Neural progenitor cell (in vitro differentiated cells): ENCODE data around the gene ATP10B. TPM values are rescaled to one million over a fixed set of nuclear protein-coding genes. Genes with fewer than 3 reads are reported as not detected.

Experiments used
- DNase-seq: peaks from one replicate; pipeline ENCODE4 v3.0.0-alpha.2; 2016; ENCODE audit warnings: low spot score
- H2AFZ ChIP-seq: fragments of 200-600 bp; sonication (generic); replicated peaks from 2 replicates; pipeline ENCODE4 v1.6.1; 2016; ENCODE audit warnings: antibody characterized with exemption
- H3F3A ChIP-seq: fragments of 200-600 bp; sonication (generic); 2 replicates; pipeline ENCODE4 v1.6.1; 2016; ENCODE audit warnings: antibody characterized with exemption, low read depth
- H3K27ac ChIP-seq: fragments of 200-600 bp; sonication (generic); 2 replicates; pipeline ENCODE4 v1.5.1; 2016; ENCODE audit warnings: mild to moderate bottlenecking
- H3K27me3 ChIP-seq: fragments of 200-600 bp; sonication (generic); 2 replicates; pipeline ENCODE4 v1.6.1; 2016; ENCODE audit warnings: mild to moderate bottlenecking, moderate library complexity
- H3K36me3 ChIP-seq: fragments of 200-600 bp; sonication (generic); 2 replicates; pipeline ENCODE4 v1.5.1; 2016
- H3K4me1 ChIP-seq: fragments of 200-600 bp; sonication (generic); 2 replicates; pipeline ENCODE4 v1.6.1; 2016; ENCODE audit warnings: mixed run types
- H3K4me2 ChIP-seq: fragments of 200-600 bp; sonication (generic); 2 replicates; pipeline ENCODE4 v1.6.1; 2016
- H3K4me3 ChIP-seq: fragments of 200-600 bp; sonication (generic); 2 replicates; pipeline ENCODE4 v1.5.1; 2016
- H3K79me2 ChIP-seq: fragments of 200-600 bp; sonication (generic); 2 replicates; pipeline ENCODE4 v1.6.1; 2016; ENCODE audit warnings: low read depth
- H3K9ac ChIP-seq: fragments of 200-600 bp; sonication (generic); 2 replicates; pipeline ENCODE4 v1.6.1; 2016
- H3K9me3 ChIP-seq: fragments of 200-600 bp; sonication (generic); 2 replicates; pipeline ENCODE4 v1.5.1; 2016; ENCODE audit warnings: low read depth
- H4K20me1 ChIP-seq: fragments of 200-600 bp; sonication (generic); 2 replicates; pipeline ENCODE4 v1.6.1; 2016; ENCODE audit warnings: low read depth
- H3K27ac Mint-ChIP-seq: 3 replicates; pipeline ENCODE4 v1.8.0; 2021; ENCODE audit warnings: mixed read lengths
- H3K27me3 Mint-ChIP-seq: 2 replicates; pipeline ENCODE4 v1.8.0; 2022; ENCODE audit warnings: low read depth, mild to moderate bottlenecking, inconsistent platforms, moderate library complexity, mixed read lengths; ENCODE audit not compliant: insufficient read depth
- H3K36me3 Mint-ChIP-seq: 3 replicates; pipeline ENCODE4 v1.8.0; 2021; ENCODE audit warnings: mixed read lengths
- H3K4me1 Mint-ChIP-seq: 3 replicates; pipeline ENCODE4 v1.8.0; 2021; ENCODE audit warnings: mixed read lengths
- H3K4me3 Mint-ChIP-seq: 3 replicates; pipeline ENCODE4 v1.8.0; 2021; ENCODE audit warnings: mild to moderate bottlenecking, moderate library complexity, mixed read lengths
- H3K9me3 Mint-ChIP-seq: 3 replicates; pipeline ENCODE4 v1.8.0; 2020; ENCODE audit warnings: mixed read lengths
- CTCF ChIP-seq: fragments of 200-600 bp; sonication (generic); IDR thresholded peaks from 2 replicates; pipeline ENCODE4 v1.5.1; 2017; ENCODE audit warnings: antibody characterized with exemption, mild to moderate bottlenecking
- EZH2 ChIP-seq: fragments of 200-600 bp; sonication (generic); IDR thresholded peaks from 2 replicates; pipeline ENCODE4 v1.6.1; 2017; ENCODE audit warnings: antibody characterized with exemption, mild to moderate bottlenecking, moderate library complexity
- EZH2phosphoT487 ChIP-seq: fragments of 200-600 bp; sonication (generic); IDR thresholded peaks from 2 replicates; pipeline ENCODE4 v1.6.1; 2017; ENCODE audit warnings: antibody characterized with exemption
- total RNA-seq: library from RNA; depleted of rRNA; stranded (reverse); fragments of >200 nt; gene quantifications from 2 replicates; pipeline ENCODE4 v1.2.3, GENCODE V29; 2015; ENCODE audit warnings: low replicate concordance

Gene ATP10B
- total RNA-seq, 1 donor from 2014 or later: not detected

- Histone ChIP-seq H3K36me3 (no peaks in the 10 kb centered on the region), H2AFZ (no peak overlapping the region), H3K9ac (no peak overlapping the region), H3K79me2 (no peaks in the 10 kb centered on the region), H3K4me2 (no peak overlapping the region), H3K27me3 (no peaks in the 10 kb centered on the region), H3K27ac (no peak overlapping the region), H3F3A (no peaks in the 10 kb centered on the region), H3K4me3 (no peak overlapping the region), H3K4me1 (no peaks in the 10 kb centered on the region), H3K9me3 (no peaks in the 10 kb centered on the region), H4K20me1 (no peaks in the 10 kb centered on the region)
- no peaks in the 10 kb centered on the region for H3K36me3 Mint-ChIP-seq
- DNase-seq: no peak
- H3K9me3 Mint-ChIP-seq: no peaks in the 10 kb centered on the region
- H3K27ac Mint-ChIP-seq: no peak overlapping the region
- no peak overlapping the region for H3K4me3 Mint-ChIP-seq
- peaks cover 2% of the 10 kb centered on the region for H3K27me3 Mint-ChIP-seq
- TF ChIP-seq CTCF (no peak), EZH2 (no peak), EZH2phosphoT487 (no peak)
- H3K4me1 Mint-ChIP-seq: peaks cover 5% of the 10 kb centered on the region
These were observed 326.3 kb downstream of the ATP10B start for GRCh38 chr5:160525471-160526261.

DNA sequence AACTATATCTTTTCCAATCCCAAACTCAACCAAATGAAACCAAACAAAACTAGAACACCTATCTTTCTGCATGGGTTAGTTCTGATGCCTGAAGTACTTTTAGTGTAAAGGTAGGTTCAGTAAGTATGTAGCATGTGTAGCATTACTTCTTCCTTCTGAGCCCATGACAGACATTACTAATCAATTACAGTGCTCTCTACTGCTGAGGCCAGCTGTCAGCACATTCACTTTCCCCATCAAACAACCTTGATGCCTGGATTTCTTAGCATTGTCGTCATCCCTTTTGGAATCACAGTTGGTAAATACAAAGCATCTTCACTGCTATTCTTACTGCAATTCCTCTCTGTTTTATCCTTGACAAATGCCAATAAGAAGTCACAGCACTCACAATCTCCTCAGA, 327.2 kb downstream of the ATP10B start:
- Histone ChIP-seq H3K4me1 (no peaks in the 10 kb centered on the region), H3K9ac (no peak overlapping the region), H3K4me2 (no peak overlapping the region), H3F3A (no peaks in the 10 kb centered on the region), H3K9me3 (no peaks in the 10 kb centered on the region), H2AFZ (no peak overlapping the region), H3K36me3 (no peaks in the 10 kb centered on the region), H3K27ac (no peak overlapping the region), H3K27me3 (no peaks in the 10 kb centered on the region), H4K20me1 (no peaks in the 10 kb centered on the region), H3K79me2 (no peaks in the 10 kb centered on the region), H3K4me3 (no peak overlapping the region)
- DNase-seq: no peak
- Mint-ChIP-seq H3K4me3 (no peak overlapping the region), H3K27me3 (peaks cover 2% of the 10 kb centered on the region), H3K27ac (no peak overlapping the region), H3K9me3 (no peaks in the 10 kb centered on the region), H3K4me1 (peaks cover 5% of the 10 kb centered on the region), H3K36me3 (no peaks in the 10 kb centered on the region)
- TF ChIP-seq EZH2: no peak

GRCh38 chr5:160523502-160524163, 328.4 kb downstream of the ATP10B start:
- no peaks in the 10 kb centered on the region for H3K27me3 ChIP-seq
- no peak overlapping the region for H3K4me3 ChIP-seq
- H3K4me2 ChIP-seq: no peak overlapping the region
- no peaks in the 10 kb centered on the region for H3K9me3 ChIP-seq
- H3K36me3 ChIP-seq: no peaks in the 10 kb centered on the region
- no peak overlapping the region for H2AFZ ChIP-seq
- no peaks in the 10 kb centered on the region for H3K9me3 Mint-ChIP-seq
- peaks cover 5% of the 10 kb centered on the region for H3K4me1 Mint-ChIP-seq
- no peaks in the 10 kb centered on the region for H3K36me3 Mint-ChIP-seq
- H3K9ac ChIP-seq: no peak overlapping the region
- no peak overlapping the region for H3K27ac Mint-ChIP-seq
- no peaks in the 10 kb centered on the region for H3F3A ChIP-seq
- no peak for DNase-seq
- peaks cover 2% of the 10 kb centered on the region for H3K27me3 Mint-ChIP-seq
- no peaks in the 10 kb centered on the region for H3K79me2 ChIP-seq
- no peak overlapping the region for H3K4me3 Mint-ChIP-seq
- H4K20me1 ChIP-seq: no peaks in the 10 kb centered on the region
- H3K27ac ChIP-seq: no peak overlapping the region
- H3K4me1 ChIP-seq: no peaks in the 10 kb centered on the region
- TF ChIP-seq EZH2phosphoT487 (no peak), CTCF (no peak), EZH2 (no peak)

GRCh38 chr5:160521392-160521663, 330.7 kb downstream of the ATP10B start:
- Histone ChIP-seq H3K27me3 (no peaks in the 10 kb centered on the region), H3K4me2 (no peak overlapping the region), H3K9ac (no peak overlapping the region), H3K27ac (no peak overlapping the region), H3K36me3 (no peaks in the 10 kb centered on the region), H3F3A (peaks cover 3% of the 10 kb centered on the region), H3K9me3 (no peaks in the 10 kb centered on the region), H2AFZ (no peak overlapping the region), H3K4me1 (no peaks in the 10 kb centered on the region), H3K79me2 (no peaks in the 10 kb centered on the region), H3K4me3 (no peak overlapping the region), H4K20me1 (no peaks in the 10 kb centered on the region)
- Mint-ChIP-seq H3K4me3 (no peak overlapping the region), H3K27me3 (peaks cover 4% of the 10 kb centered on the region), H3K4me1 (peaks cover 4% of the 10 kb centered on the region), H3K27ac (no peak overlapping the region), H3K9me3 (no peaks in the 10 kb centered on the region), H3K36me3 (no peaks in the 10 kb centered on the region)
- TF ChIP-seq CTCF: no peak
- no peak for TF ChIP-seq EZH2
- no peak for TF ChIP-seq EZH2phosphoT487
- no peak for DNase-seq
